ENCODE measurements around the gene ELOVL6. TPM values are rescaled to one million over a fixed set of nuclear protein-coding genes. Genes with fewer than 3 reads are reported as not detected.
"Not testable (repeated sequence)": the region's sequence is repeated elsewhere in the genome, so short reads cannot be mapped to it uniquely, and the experiment has no call there.

The ELOVL6 gene
- 24.4 to 27.6 TPM (median 24.5 TPM) in 3 replicates for total RNA-seq

- no peaks in the 10 kb centered on the region for H3K9me3 Mint-ChIP-seq
- TF ChIP-seq CTCF (IDR thresholded peaks at IDR 0.05; ENCODE audit: unreplicated experiment): no peak
Measured at GRCh38 chr4:110198435-110199416, at the start of gene ELOVL6. Gene ELOVL6 (minus strand): TSS chr4:110198615. CDS start chr4:110198335, 280 bp downstream.

GRCh38 chr4:110248100-110248499 is 49.7 kb upstream of the ELOVL6 start:
- Mint-ChIP-seq H3K27me3 (ENCODE audit: low read depth) (no peaks in the 10 kb centered on the region), H3K4me1 (peaks cover 16% of the 10 kb centered on the region), H3K4me3 (no peak overlapping the region)

More at GRCh38 chr4:110198435-110199416, at the start of gene ELOVL6:
- Mint-ChIP-seq H3K27me3 (ENCODE audit: low read depth) (no peaks in the 10 kb centered on the region), H3K4me1 (peaks cover 44% of the 10 kb centered on the region), H3K4me3 (peak within 1 kb of the TSS; percentile 85), H3K36me3 (no peaks in the 10 kb centered on the region), H3K27ac (peak within 1 kb of the TSS; percentile 90)
- DNase-seq (ENCODE audit: low spot score in 2 of 2, unreplicated experiment in 2 of 2): peak; percentile 34 to 64

GRCh38 chr4:110247591-110247990 is 49.2 kb upstream of the ELOVL6 start:
- H3K27me3 Mint-ChIP-seq (ENCODE audit: low read depth): no peaks in the 10 kb centered on the region
- no peak for DNase-seq (ENCODE audit: low spot score in 2 of 2, unreplicated experiment in 2 of 2)
- H3K9me3 Mint-ChIP-seq: no peaks in the 10 kb centered on the region
- peaks cover 16% of the 10 kb centered on the region for H3K4me1 Mint-ChIP-seq
- no peak overlapping the region for H3K4me3 Mint-ChIP-seq
- H3K27ac Mint-ChIP-seq: no peak overlapping the region
- no peaks in the 10 kb centered on the region for H3K36me3 Mint-ChIP-seq
- TF ChIP-seq CTCF (IDR thresholded peaks at IDR 0.05; ENCODE audit: unreplicated experiment): no peak

More at GRCh38 chr4:110248100-110248499, 49.7 kb upstream of the ELOVL6 start:
- TF ChIP-seq CTCF (IDR thresholded peaks at IDR 0.05; ENCODE audit: unreplicated experiment): no peak
- Mint-ChIP-seq H3K27ac (no peak overlapping the region), H3K9me3 (no peaks in the 10 kb centered on the region), H3K36me3 (no peaks in the 10 kb centered on the region)
- no peak for DNase-seq (ENCODE audit: low spot score in 2 of 2, unreplicated experiment in 2 of 2)

- H3K27me3 Mint-ChIP-seq (ENCODE audit: low read depth): no peaks in the 10 kb centered on the region
- no peak overlapping the region for H3K27ac Mint-ChIP-seq
- no peaks in the 10 kb centered on the region for H3K9me3 Mint-ChIP-seq
- H3K4me3 Mint-ChIP-seq: no peak overlapping the region
- no peak for TF ChIP-seq CTCF (IDR thresholded peaks at IDR 0.05; ENCODE audit: unreplicated experiment)
- H3K36me3 Mint-ChIP-seq: no peaks in the 10 kb centered on the region
- peaks cover 16% of the 10 kb centered on the region for H3K4me1 Mint-ChIP-seq
- no peak for DNase-seq (ENCODE audit: low spot score in 2 of 2, unreplicated experiment in 2 of 2)
Measured at GRCh38 chr4:110245577-110245976, 47.2 kb upstream of the ELOVL6 start.

- Mint-ChIP-seq H3K36me3 (no peaks in the 10 kb centered on the region), H3K4me3 (no peak overlapping the region), H3K27ac (no peak overlapping the region), H3K4me1 (no peaks in the 10 kb centered on the region), H3K9me3 (peaks cover 8% of the 10 kb centered on the region), H3K27me3 (ENCODE audit: low read depth) (no peaks in the 10 kb centered on the region)
- no peak for DNase-seq (ENCODE audit: low spot score in 2 of 2, unreplicated experiment in 2 of 2)
- TF ChIP-seq CTCF (IDR thresholded peaks at IDR 0.05; ENCODE audit: unreplicated experiment): no peak
Measured at GRCh38 chr4:110236324-110236723, 37.9 kb upstream of the ELOVL6 start.

GRCh38 chr4:110233581-110233980 is 35.2 kb upstream of the ELOVL6 start:
- not testable (repeated sequence) for H3K9me3 Mint-ChIP-seq; H3K27me3 Mint-ChIP-seq (ENCODE audit: low read depth); H3K36me3 Mint-ChIP-seq; DNase-seq (ENCODE audit: low spot score in 2 of 2, unreplicated experiment in 2 of 2); H3K27ac Mint-ChIP-seq; H3K4me3 Mint-ChIP-seq; H3K4me1 Mint-ChIP-seq
